Measurements from ENCODE around the gene XYLT1.
"Not testable (repeated sequence)": the region's sequence is repeated elsewhere in the genome, so short reads cannot be mapped to it uniquely, and the experiment has no call there.

The XYLT1 gene

DNA sequence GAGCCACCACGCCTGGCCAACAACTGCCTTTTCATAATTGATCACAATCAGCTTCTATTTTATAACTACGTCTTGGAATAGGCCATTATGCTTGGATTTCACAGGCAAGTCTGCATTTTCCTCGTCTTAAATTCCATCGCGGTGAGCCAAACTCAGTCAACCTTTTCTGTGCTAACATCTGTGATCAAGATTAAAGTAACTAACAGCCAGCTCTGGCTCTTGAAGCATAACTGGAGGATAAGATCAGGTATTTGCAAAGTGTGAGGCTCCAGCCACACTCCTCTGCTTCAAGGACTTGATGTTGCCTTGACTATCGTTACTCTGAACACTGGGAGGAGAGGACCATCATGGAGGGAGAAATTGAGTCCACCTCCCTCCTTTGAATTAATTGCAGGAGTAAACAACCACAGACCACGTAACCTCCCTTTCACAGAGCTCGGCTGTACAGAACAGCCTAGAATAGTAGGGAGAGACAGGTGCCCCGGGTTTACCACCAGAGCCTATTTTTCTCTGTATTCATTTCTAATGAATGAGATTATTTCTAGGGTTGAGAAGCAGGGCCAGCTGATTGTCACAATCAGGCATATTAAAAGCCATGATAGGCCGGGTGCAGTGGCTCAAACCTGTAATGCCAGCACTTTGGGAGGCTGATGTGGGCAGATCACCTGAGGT, 143.0 kb downstream of the XYLT1 start:
- DNase-seq, result no peak

DNA sequence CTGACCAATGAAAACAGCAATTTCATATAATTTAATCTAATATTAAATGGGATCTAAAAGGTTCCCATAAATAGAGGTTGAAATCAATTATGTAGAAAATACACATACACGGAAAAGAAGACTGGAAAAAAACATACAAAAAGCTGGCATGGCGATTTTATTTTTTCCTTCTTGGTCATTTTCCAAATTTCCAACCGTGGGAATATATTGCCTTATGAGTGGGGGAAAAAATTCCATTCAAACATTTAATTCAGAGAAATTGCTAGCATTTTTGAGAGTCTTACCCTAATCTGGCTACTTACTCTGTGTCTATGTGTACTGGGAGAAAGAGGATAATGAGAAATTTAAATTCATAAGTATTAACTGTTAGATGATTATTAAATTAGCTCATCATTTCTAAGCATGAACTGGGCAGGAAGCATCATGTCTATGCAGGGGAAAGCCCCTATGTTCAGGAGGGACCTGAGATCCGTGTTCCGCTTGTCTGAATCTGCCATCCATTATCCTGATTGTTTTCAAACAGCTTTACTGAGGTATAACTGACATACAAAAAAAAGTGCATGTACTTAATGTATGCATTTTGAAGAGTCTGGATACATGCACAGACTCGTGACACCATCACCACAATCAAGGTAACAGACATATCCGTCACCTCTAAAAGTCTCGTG, 145.2 kb downstream of the XYLT1 start:
- DNase-seq, result no peak

DNA sequence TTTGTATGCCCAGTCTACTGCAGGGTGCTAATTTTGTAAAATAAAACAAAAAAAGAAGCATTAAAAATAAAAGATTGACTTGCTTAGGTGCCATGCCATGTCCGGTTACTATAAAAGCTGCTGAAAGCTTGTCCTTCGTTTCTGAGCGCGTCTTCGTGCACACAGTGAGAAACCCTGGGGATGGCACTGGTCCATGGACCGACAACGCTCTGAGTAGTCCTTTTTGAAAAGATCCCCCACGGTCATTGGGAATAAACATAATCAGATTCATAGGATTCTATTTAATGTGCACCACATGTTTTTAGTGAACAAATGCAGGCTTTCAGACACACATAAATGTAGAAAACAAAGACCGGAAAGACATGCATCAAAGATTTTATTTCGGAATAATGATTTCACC, 146.3 kb downstream of the XYLT1 start:
- DNase-seq, result no peak

DNA sequence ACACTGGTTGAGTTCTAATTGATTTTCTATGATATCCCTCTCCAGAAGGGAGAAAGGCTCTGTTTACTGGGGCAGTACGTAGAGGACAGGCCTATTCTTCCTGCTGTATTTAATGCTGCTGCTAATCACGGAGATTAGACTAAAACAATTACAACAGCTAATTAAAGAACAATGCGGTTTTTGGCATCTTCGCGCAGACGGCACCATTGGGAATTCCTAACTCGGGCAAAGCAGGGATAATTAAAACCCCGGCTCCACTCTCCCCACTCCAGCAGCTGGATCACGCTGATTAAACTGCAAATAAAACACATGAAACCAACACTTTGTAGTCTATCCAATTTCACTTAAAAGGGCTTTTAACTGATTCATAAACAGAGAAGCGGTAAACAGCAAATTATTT, 147.6 kb downstream of the XYLT1 start:
- no peak for DNase-seq

DNA sequence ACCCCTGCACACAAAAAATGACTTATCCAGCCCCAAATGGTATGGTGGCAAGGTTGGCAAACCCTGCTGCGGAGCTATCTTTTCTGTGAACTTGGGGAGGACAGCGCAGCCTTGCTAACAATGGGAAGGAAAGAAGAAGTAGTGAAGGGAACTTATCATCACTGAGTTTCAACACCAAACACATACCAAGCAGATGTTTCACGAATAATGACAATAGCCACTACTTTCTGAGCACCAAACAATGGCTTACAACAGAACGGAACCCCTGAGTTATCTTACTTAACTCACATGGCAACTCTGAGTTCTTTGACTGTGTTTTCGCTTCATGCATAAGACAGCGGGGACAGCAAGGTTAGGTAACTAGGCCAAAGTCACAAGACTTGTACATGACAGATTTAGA, 148.9 kb downstream of the XYLT1 start:
- DNase-seq, result no peak

DNA sequence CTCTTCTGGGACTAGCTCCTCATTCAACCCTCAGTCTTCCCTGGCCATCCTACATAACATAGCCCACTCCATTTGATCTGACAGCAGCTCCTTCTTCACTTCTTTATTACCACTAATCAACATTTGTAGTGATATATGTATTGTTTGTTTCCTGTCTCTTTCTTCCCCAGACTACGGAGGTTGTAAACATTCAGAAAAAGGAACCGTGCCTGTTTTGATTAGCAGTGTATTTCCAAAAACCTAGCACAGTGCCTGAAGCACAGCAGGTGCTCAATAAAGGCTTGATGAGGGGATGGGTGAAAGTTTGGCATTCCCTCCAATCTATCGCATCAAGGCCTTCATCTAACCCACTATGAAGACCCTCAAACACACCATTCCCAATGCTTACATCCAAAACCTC, 150.8 kb downstream of the XYLT1 start:
- no peak for DNase-seq

DNA sequence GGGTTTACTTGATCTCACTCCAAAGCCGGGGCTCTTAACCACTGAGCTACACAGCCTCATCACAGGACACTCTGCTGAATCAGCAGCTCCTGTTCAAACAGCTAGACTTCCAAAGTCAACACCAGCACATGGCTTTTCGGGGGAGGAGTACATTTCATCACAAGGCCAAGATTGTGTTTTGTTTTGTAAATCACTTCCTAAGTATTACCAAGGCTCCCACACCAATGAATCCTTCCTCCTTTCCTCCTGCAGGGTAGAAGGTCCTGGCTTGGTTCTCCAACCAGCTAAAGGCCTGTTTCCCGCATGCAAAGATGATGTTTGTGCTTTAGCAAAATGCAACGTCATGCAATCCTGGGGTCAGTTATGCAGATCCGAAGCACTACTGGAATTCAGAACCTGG, 152.5 kb downstream of the XYLT1 start:
- DNase-seq, result no peak

DNA sequence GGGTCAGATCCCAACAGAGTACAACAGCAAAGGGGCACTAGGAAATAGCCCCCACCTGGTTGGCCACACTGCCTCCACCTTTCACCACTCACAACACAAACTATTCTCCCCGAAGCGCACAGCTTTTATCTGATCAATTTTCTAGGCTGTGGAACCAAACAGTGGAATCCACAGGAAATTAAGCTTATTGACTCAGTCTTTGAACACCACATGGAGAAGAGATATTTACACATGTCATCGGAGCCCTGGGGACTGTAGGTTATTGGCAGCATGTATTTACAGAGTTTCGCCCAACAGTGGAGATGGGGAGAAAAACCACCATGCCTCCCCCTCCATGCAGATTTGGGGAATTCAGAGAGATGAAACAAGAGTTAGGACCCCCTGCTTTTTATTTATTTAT, 154.8 kb downstream of the XYLT1 start:
- DNase-seq, result no peak

DNA sequence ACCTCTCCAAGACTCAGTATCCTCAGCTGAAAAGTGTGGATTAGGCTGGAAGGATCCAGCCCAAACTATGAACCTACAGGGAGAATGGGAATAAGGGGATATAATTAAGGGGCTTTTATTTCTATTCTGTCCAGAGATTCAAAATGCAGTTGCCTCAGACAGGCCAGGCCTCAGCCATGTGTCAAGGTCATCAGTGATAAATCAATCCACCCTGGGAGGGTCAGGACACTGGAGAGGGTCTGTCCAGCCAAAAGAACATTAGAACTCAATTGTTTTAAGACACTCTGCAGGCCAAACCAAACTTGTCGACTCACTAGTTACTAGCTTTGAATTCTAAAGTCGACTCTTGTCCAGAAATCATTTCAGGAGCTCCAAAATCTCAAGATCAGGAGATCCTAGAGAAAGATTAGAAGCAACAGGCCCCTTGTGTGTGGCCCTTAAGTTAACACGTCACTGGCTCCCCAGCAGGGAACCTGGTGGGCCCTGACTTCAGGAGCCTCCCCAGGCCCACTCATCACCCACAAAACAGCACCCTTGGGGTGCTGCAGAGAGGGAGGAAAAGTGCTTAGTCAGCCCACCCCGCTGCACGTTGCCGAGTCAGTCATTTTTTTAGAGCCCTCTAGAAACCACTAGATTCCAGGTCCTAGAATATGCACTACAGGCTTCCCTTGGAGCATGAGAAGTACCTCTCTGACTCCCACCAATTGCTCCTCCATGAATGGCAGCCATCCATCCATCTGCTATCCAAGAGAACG, 156.8 kb downstream of the XYLT1 start:
- no peak for DNase-seq

DNA sequence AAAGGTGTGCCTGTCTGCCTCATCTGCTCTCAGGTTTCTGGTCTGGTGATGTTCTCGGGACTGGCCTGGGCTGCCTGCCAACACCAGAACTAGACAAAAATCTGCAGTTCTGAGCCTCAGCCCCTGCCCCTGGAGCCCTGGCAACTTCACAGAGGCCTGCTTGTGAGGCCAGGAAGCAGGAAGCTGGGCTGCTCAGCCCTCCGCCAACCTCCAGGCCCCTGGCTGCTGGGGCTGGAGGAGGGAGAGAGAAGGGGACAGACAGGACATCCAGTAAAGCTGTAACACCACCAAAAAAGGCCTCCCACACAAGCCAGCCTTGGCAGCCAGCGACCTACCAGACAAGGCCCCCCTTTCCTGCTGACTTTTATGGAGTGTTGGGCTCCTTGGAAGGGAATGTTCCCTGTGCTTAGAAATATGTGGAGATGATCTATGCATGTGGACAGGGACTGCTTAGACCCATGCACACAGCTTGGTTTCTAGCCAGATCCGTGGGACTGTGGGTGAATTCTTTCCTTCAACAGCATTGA, 157.6 kb downstream of the XYLT1 start:
- no peak for DNase-seq

DNA sequence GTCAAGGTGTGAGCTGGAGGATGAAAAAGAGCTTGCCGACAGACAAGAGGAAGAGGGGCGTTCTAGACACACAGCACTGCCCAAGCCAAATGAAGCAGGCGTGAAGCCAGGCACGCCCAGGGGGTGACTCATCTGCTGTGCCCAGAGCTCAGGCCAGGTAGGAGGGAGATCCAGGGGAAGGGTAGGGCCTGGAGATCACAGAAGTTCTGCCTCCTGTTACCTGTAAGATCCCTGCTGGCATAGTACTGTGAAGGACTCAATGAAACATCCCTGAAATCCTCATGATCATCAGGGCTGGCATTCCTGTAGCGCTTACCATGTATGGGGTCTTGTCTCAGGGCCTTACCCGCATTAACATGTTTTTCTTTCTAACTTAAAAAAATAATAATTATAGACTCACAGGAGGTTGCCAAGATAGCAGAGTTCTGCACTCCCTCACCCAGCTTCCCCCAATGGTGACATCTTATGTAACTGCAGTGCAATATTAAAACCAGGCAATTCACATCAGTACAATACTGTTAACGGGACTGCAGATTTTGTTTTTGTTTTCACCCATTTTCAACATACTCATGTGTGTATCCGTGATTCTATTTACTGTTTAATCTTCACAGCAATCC, 158.6 kb downstream of the XYLT1 start:
- no peak for DNase-seq

DNA sequence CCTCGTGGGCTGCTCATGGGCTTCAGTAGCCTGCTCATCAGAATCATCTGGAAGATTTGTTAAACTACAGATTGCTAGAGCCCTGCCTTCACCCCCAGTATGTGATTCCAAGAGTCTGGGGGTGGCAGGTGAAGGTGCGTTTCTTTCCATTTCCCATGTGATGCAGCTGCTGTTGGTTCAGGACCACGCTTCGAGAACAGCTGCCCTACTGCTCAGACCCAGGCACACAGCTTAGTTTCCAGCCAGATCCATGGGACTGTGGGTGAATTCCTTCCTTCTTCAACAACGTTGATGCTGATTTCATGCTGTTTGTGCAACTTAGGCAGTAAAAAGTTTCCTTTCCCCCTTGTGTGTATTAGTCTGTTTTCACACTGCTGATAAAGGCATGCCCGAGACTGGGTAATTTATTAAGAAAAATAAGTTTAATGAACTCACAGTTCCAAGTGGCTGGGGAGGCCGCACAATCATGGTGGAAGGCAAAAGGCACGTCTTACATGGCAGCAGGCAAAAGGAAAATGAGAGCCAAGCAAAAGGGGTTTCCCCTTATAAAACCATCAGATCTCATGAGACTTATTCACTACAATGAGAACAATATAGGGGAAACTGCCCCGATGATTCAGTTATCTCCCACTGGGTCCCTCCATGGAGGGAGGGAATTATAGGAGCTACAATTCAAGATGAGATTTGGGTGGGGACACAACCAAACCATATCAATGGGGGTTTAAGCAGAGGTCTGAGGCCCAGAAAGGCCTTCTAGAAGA, 159.2 kb downstream of the XYLT1 start:
- no peak for DNase-seq

DNA sequence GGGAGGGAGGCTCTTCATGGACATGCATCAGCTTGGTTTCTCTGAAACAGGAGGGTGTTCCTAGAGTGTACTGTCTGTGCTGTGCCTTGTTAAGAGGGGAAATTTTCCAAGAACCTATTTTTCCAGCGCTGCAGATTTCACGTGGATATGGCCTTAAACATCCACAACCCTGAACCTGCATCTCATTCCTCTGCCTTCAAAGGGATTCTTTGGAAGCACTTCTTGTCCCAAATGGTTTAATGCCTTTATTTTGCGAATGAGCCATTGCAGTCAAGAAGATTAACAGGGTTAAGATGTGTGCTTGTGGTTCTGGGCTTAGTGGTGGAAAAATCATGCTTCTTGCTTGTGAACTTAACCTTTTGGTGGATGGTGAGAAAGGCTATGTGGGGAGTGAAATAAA, 161.2 kb downstream of the XYLT1 start:
- DNase-seq, result no peak

DNA sequence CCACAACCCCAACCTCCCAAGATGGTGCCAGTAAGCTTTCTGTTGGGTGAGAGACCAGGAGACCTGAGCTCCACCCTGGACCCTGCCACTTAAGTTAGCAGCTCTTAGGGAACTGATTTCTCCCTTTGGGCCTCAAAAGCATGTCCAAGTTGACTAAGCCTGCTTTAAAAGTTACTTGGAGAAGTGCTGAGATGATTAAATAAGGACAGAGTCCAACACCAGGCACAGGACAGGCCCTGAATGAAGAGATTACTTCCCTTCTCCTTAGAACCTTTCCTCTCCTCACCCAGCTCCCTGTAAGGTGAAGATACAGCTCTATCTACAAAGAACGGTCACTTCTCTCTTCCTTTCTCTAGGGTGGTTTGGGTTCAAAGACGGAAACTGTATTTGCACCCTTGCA, 162.6 kb downstream of the XYLT1 start:
- no peak for DNase-seq

DNA sequence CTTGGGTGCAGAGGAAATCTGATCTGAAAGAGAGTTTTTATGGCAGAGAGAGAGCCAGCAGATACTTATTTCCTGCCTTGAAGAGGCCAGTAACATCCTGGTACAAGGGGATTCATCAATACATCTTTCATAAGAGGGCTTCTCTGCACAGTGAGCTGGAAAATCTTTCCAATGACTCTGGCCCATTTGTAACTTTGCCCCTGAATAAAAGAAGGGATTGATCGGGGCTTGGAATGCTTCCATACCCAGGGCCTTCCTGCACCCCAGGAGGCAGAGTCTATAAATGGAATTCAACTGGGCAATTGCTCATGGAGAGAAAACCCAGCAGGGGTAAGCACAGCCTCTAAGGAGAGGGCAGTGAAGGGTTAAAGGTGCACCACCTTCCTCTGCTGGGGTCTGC, 163.3 kb downstream of the XYLT1 start:
- DNase-seq, result no peak

DNA sequence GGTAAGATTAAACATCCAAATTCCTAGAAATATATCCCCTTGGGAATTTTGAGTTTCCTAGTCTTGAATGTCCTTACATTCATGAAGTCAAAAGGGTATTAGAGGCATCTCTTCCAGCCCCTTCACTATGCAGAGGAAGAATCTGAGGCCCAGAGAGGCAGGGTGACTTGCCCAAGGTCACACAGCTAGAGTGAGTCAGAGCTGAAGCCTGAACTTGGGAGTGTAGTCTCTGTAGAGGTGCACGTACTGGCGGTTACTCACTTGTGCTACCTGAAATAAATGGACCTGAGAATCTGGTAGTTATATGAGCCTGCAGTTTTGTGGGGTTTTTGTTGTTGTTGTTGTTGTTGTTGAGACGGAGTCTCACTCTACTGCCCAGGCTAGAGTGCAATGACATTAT, 164.0 kb downstream of the XYLT1 start:
- DNase-seq, result no peak

DNA sequence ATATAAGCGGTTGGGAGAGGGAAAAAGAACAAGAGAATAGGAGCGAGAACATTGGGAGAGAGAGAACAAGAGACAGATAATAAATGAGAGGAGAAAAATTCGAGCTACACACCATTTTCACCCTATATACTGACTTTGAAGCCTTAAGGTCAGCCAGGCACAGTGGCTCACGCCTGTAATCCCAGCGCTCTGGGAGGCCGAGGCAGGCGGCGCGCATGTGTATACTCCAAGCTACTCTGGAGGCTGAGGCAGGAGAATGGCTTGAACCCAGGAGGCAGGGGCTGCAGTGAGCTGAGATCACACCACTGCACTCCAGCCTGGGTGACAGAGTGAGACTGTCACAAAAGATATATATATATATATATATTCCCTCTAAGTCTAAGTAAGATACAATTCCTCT, 164.5 kb downstream of the XYLT1 start:
- DNase-seq, result not testable (repeated sequence)

DNA sequence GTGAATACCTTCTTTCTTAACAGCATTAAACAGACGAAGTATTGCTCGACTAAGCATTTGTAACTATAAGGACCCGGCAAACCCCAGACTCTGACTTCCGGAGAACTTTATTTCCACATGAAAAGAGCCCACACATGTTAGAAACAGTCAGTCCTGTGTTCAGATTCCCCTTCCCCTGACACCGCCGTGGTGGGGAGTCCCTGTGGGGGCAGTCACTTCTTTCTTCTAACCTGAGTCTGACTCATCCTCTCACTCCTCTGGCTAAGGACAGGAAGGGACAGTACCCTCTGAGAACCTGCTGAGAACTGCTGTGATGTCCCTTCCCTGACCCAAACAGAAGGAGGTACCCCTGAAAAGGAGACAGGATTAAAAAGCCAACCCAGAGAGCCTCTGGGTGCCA, 165.1 kb downstream of the XYLT1 start:
- no peak for DNase-seq

DNA sequence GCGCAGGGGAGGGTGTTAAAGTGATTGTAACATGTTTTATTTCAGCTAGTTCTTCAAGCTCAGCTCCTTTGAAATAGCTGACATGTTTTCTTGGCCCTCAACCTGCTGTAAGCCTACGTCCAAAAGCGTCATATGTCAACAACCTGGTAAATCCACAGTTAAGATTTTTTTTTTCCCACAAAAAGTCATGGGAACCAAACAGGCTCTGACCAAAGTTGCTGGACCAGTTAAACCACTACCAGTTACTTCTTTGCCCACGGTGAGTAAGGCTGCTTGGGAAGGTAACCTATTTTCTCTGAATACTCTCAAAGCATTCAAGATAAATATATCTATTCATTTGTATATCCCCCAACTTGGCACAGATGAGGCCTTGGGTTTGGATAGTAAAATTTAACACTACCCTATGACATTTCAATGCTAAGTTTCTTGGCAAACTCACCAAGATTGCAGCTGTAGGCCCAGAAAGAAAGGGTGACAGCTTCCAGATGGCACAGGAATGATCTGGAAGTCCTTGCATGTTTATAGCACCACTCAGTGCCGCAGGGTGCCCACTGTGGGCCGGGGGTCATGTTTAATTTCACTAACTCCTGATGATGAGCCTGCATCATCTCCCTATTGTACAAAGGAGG, 166.2 kb downstream of the XYLT1 start:
- no peak for DNase-seq

DNA sequence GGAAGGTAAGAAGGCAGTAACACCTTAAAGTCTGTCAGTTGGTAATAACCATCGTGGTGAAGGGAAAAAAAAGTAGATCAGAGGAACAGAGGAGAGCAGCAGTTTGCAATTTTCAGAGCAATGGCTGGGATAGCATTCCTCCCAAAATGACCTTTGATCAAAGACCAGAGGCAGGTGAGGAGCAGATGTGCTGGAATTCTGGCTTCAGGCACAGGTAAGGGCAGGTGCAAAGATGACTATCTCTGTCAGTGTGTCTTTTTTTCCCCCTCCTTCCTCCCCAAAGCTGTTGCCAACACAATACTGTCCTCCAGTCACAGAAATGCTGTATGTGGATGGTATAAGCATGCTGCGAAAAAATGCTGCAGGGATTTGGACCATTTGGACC, 166.7 kb downstream of the XYLT1 start:
- no peak for DNase-seq

DNA sequence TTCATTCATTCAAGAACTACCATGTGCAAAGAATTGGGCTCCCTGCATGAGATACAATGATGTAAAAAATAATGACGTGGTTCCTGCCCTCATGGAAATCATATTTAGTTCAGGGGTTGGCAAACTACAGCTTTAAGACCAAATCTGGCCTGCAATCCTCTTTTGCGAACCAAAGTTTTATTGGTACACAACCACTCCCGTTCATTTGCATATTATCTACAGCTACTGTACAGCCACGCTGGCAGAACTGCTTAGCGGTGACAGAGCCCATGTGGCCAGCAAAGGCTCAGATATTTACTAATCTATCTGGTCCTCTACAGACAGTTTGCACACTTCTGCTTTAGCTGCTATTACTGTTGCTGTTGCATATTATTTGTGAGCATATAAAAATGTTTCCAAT, 167.7 kb downstream of the XYLT1 start:
- no peak for DNase-seq

DNA sequence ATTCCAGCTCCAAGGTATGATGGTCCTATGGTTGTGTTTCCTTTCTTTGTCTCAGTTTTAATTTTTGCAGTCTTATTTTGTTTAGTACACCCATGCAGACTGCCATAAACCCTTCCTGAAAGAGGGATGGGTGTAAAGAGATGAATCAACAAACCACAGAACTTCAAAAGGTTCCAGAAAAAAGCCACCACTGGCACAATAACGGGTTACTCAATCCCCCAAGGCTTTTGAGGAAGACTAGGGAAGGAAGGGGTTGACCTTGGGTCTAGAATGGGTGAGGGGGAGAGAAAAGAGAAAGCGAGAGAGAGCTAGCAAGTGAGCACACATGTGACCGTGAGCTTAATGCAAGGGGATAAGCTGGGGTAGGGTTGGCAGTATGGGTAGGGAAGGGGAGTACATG, 168.1 kb downstream of the XYLT1 start:
- DNase-seq, result no peak
